ENCODE results near the gene XRCC5.

XRCC5 gene

DNA sequence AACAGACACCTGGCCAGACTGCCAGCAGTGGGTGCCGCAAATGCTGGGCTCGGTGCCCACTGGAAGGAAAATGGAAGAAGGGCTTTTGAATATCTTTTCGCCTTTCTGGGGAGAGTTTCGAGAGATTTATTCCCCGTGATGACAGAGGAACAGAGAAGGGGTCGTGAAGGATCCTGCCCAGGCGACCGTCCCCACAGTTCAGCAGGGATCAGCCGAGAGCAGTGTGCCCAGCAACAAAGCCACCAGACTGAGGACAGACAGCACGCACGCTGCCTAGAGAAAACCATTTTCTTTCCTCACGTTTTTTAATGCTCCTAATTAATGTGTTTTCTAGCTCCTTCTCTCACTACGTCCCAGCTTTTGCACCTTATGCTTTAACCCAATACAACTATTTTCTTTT lies 47.7 kb downstream of the XRCC5 start:
- no peak for DNase-seq (ENCODE audit: low read depth in 2 of 2)

DNA sequence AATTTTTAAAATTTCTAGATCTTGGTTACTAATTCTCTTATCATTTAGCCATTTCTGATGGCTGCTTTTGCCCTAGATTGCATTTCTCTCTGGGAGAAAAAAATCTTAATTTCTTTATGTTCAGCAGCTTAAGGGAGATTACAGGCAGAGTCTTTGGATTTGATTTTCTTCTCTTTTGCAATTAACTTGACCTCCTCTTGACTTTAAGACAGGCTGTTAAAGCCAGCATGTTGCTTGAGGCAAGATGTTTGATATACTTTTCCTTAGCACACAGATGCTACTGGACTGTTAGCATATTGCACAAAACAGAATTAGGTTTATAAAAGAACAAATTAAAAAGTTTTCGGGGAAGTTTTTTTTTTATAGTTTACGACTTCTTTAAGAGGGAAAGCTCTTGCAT lies 50.0 kb downstream of the XRCC5 start:
- DNase-seq (ENCODE audit: low read depth in 2 of 2) = no peak

DNA sequence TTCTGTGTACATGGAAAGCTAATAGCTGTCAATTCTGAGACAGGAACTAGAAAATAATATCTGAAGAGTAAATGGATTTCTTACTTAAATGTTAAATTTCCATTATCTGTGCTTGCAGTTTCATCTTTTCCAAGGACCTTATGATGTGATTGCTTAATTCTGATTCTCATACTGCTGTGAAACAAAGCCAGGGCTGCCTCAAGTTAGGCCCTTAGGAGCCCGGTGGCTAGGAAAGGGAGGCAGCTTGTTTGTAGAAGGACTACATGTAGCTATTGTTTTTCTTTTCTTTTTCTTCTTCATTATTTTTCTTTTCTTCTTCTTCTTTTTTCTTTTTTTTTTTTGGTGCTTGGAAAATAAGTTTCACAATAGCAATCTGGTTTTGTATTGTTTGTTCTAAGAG lies 50.5 kb downstream of the XRCC5 start:
- no peak for DNase-seq (ENCODE audit: low read depth in 2 of 2)

DNA sequence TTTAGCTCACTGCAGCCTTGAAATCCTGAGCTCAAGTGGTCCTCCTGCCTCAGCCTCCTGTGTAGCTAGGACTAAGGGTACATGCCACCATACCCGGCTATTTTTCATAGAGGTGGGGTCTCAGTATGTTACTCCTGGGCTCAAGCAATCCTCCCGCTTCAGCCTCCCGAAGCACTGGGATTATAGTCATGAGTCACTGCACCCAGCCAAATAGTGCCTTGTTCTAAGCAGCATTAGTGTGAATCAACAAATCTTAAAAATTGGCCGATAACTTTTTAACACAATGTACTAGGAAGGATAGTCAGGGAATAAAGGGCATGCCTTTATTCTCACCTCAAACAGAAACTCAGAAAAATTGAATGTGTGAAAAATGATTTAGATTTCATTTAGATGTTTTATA lies 51.6 kb downstream of the XRCC5 start:
- no peak for DNase-seq (ENCODE audit: low read depth in 2 of 2)

DNA sequence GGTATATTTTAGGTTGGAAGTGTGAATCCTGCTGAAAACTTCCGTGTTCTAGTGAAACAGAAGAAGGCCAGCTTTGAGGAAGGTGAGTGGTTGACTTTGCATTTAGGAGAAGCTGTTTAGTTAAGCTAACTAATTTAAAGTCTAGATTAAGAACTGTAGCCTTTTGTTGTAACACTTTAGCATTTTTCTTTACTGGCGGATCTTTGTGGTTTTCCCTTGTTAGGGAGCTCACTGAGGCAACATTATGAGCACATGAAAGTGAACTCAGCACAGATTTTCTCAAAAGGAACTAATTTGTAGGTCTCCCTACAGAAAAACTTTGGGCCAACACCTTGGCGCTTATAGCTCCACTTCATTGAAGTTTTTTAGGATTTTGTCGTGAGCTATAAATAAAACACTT lies 52.8 kb downstream of the XRCC5 start:
- DNase-seq (ENCODE audit: low read depth in 2 of 2) = no peak

DNA sequence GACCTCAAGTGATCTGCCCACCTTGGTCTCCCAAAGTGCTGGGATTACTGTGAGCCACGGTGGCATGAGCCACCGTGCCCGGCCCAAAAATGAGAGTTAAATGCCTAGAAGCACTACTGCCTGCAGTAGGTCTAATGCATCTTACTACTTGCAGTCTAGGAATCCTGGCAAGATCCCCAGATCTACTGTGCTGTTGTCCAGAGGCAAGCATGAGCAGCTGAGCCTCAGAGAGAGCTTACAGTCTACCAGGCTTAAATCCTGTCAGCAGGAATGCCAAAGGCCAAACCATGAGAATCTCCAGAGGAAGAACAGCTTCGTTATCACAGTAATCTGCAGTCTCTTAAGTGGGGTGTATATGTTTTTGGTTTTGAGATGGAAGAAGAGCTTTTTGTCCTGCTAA lies 54.4 kb downstream of the XRCC5 start:
- DNase-seq (ENCODE audit: low read depth in 2 of 2) = no peak

DNA sequence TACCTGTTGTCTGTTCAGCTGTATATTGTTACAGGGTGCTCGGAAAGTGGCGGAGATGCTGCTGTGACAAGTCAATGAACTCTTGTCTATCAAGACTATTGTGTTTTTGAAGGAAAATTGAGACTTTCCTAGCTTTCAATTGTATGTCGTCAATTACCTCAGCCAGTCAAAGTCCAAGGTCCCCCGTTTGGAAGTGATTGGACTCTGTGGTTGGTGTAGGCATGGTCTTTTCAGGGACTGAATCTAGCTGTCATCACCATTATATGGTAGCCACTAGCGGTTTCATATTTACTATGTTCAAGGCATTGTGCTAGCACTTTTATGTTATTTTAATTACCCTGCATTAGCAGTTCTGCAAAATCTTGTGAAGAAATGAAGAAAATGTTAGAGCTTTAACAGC lies 54.9 kb downstream of the XRCC5 start:
- no peak for DNase-seq (ENCODE audit: low read depth in 2 of 2)

DNA sequence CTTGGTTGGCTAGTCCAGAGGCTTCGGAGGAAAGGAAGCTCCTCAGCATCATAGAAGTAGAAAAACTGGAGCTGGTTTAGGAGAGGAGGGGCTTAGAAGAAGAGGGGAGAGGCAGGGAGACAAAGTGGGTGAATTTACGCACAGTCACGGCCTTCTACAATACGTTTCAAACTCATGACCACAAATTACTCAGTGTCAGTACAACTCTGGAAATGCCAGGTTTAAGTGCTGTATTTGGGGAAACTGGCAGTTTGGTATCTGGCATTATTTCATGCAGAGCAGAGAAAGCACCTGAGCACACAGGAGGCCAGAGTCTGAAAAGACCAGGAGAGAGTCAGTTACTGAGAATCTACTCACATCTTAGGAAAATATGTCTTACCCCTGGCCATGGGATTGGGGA lies 55.4 kb downstream of the XRCC5 start:
- no peak for DNase-seq (ENCODE audit: low read depth in 2 of 2)

DNA sequence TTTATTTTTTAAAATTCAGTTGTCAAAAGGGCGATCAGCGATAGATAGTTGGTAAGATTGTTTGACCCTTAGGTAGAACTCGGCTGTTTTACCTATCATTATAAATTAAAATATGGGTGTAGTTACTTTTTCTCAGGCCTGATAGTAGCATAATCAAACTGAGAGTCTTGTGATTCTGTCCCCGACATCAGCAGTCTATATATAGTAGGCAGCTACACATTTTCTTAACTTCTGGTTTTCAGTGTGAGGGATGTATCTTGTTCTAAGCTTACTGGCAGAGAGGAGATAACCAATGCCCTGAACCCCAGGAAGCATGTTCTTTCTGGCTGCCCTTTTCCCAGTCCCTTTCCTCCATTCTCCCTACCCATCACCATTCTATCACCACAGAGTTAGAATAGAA lies 56.6 kb downstream of the XRCC5 start:
- DNase-seq (ENCODE audit: low read depth in 2 of 2) = no peak

DNA sequence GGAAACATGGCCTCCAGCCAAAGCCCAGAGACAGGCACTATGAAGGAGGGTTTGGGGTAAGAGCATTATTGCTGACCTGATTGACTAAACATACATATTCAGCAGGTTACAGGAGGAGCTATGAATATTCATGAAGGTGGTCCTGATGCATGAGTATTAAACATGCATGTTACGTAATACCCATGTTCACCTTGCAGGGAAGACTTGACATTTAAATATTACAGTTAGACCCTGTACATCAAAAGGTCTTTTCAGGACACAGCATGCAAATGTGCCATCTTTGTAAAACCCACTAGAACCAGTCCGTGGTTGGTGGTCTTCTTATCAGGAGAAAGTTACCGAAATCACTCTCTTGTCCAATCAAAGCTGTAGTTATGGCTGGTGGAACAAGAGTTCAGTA lies 59.9 kb downstream of the XRCC5 start:
- no peak for DNase-seq (ENCODE audit: low read depth in 2 of 2)

DNA sequence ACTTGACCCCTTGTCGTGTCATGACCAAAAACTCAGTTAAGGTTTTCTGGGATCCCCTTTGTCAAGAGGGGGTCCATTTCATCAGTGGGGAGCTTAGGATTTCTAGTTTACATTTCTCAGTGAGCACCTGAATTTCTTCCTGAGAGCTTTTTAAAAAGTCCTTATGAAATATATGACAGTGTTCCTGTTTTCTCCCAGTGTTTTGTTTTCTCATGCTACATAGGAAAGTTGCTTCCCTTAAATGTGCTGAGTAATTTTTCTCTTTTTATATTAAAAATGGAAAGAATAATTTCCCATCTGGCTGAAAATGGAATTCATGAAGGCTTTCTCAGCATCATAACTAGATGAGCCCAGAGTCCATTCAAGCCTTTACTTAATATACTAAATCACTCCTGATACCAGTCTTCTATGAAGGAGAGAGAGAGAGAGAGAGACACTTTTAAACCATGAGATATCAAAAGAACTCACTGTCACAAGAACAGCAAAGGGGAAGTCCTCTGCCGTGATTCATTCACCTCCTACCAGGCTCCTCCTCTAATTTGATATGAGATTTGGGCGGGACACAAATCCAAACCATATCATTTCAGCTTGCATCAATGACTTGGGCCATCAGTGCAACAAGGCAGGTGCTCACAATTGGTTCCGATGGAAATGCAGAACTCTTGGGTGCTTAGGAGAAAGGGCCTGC lies 61.1 kb downstream of the XRCC5 start:
- no peak for DNase-seq (ENCODE audit: low read depth in 2 of 2)

DNA sequence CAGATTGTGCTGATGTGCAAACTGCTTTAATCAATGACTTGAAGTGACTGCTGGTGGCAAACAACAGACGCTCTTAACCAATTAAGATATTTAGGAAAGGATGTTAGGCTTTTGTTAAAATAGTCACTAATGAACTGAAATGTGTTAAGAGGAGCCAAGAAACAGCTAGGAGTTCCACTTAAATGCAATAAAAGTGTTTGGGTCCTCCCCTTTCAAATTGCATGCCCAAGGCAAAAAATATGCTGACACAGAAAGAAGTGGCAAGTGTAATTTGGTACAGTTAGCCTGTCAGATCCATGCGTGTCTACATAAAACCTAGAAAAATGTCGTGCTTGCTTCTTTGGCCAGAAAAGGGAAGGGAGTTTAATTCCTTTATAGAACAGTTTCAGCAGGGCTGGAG lies 61.9 kb downstream of the XRCC5 start:
- DNase-seq (ENCODE audit: low read depth in 2 of 2) = no peak

DNA sequence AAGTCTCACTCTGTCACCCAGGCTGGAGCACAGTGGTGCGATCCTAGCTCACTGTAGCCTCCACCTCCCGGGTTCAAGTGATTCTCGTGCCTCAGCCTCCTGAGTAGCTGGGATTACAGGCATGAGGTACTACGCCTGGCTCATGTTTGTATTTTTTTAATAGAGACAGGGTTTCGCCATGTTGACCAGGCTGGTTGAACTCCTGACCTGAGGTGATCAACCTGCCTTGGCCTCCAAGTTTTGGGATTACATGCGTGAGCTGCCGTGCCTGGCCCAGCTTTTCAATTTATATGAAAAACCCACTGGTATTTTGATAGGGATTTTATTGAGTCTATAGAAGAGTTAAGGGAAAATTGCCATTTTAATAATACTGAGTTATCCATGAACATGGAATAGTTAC lies 63.3 kb downstream of the XRCC5 start:
- no peak for DNase-seq (ENCODE audit: low read depth in 2 of 2)

DNA sequence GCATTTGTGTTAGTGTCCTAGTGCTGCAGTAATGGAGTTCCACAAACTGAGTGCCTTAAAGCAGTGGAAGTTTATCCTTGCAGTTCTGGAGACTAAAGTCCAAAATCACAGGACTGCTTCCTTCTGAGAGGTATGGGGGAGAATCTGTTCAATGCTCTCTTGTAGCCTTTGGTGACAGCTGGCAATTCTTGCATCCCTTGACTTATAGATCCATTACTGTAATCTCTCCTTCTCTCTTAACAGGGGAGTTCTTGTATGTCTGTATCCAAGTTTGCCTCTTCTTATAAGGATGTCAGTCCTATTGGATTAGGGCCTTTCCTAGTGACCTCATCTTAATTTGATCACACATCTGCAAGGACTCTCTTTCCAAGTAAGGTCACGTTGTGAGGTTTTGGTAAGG lies 69.9 kb downstream of the XRCC5 start:
- DNase-seq (ENCODE audit: low read depth in 2 of 2) = no peak

DNA sequence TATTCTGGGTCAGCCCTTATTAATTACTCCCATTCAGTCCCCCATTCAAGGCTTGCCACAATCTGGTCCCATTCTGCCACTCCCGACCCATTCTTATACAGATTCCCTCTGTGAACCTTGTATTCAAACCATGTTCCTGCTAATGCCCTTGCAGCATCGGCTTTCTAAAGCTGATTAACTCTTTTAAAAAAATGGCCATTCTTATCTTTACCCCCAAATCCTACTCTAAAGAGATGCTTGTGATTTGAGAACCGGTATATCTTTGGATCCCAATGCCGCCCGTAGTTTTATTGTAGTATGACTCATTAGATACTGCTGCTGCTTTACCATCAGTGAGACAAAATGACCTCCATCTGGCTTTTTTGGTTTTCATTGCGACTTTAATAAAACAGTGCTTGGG lies 72.2 kb downstream of the XRCC5 start:
- no peak for DNase-seq (ENCODE audit: low read depth in 2 of 2)

DNA sequence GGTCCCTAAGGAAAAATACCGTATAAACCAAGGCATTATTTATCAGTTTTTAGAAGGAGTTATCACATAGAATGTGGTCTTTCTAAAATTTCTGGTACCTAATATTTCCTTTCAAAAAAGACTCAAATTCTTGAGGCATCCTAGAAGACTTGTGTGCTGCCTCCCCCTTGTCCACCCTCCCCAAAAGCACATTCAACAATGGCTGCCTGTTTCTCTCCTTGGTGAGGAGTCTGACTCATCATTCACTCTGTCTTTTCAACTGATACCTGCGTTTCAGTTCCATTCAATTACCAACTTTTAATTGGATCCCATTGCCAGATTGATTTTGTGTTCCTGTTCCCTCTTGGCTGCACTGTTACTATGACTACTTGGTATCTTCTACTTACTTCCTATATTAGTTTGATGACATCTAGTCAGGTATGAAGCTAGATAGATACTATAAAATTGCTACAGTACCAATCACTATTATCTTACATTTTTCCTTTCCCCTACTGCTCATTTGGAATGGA lies 72.9 kb downstream of the XRCC5 start:
- no peak for DNase-seq (ENCODE audit: low read depth in 2 of 2)

DNA sequence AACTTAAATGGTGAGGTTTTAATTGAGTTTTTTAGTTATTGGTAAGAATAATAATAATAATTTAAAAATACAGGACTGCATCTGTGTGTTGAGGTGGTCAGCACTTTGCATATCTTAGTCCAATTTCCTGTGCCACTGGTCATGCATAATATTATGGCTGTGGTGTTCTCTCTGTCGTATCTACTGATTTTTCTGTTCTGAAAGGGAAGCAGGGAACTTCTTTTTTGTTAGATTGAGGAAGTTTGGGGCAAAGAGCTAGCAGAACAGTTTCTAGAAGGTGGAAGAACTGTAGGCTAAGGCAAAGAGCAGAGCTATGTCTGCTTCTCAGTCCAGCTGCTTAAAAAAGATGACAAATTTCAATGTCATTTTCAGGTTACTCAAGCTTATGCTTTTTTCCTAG lies 74.3 kb downstream of the XRCC5 start:
- DNase-seq (ENCODE audit: low read depth in 2 of 2) = no peak

DNA sequence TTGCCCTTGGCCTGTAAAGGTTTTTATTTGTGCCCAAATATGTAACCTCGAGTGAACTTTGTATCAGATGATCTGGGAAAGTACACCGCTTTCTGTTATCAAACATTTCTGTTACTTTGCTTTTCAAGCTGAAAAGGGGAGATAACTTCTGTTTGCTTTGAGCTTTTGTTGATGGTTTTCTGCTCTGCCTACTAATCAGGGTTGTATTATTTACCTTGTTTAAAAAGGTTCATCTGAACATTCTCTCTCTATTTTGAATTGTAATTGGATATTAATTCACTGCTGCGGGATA lies 79.4 kb downstream of the XRCC5 start:
- DNase-seq (ENCODE audit: low read depth in 2 of 2) = no peak

DNA sequence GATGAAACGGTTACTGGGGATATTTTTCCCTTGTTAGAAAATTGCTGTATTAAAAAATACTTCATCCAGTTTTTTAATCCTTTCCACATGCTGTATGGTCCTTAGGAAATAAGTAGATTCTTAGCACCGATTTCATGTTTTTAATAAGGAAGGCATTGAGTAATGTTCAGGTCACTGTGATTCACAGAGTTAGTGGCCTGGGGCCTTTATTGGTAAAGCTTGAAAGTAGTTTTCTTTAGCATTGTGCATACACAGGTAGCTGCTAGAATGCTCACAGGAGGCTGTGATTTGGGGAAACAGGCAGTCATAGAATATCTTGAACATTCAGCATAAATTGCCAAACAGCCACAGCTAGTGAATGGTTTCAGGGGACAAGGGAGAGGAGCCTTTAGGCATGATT lies 79.8 kb downstream of the XRCC5 start:
- DNase-seq (ENCODE audit: low read depth in 2 of 2) = no peak

DNA sequence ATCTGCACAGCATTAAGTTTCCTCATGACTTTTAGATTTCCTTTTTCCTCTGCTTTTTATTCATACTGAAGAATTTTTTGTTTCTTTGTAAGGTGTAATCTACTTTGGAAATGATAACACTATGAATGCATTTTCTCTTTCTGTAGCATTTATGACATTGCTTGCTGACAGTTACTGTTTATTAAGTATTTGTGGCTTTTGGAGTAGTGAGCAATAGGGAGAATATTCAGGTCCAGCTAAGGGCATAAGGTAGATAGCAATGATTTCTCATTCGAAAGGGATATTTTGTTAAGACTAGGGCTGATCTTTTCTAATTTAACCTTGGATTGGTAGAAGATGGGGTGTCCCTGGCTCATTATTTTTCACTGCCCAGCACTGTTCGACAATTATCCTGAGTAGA lies 80.3 kb downstream of the XRCC5 start:
- no peak for DNase-seq (ENCODE audit: low read depth in 2 of 2)

DNA sequence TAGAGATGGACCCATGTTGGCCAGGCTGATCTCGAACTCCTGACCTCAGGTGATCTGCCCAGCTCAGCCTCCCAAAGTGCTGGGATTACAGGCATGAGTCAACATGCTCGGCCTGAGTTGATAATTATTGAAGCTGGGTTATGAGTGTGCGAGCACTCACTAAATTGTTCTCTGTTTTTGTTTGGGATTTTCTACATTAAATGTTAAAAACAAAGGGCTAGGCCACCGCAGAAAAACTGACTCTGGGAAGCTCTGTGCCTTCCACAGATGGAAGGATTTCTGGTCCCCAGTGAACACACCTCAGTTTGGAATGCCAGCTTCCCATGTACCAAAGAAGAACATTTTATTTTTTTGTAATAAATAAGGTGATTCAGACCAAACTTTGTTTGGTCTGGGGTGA lies 83.0 kb downstream of the XRCC5 start:
- no peak for DNase-seq (ENCODE audit: low read depth in 2 of 2)

DNA sequence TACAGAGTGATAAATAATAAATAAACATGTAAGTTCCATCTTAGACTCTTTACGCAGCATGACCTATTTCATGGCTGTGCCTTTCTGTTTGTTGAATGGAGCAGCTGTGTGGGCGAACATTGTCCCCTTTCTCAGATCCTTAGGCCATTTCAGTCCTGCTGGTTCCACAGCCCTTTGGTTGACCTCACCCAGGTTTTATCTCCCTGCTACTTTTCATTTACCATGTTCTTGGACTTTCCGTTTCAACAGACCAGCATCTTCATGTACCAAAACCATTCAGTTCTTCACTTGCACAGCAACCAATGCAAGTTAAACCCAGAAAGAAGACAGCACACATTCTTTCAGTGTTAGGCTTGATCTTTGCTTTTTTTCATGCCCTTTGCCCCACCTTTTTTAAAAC lies 83.8 kb downstream of the XRCC5 start:
- DNase-seq (ENCODE audit: low read depth in 2 of 2) = no peak

DNA sequence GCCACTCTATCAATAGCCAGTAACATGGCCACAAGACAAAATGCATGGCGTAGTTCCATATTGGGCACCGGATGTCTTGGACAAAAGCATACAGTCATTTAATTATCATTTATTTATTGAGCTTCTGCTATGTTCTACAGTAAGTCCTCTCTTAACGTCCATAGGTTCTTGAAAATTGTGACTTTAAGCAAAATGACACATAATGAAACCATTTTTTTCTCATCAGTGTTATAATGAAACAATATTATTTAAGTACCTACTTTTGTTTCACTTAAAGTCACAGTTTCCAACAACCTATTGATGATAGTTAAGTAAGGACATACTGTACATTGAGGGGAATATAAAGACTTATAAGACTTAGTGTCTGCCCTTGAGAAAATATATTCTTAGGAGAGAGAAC lies 84.9 kb downstream of the XRCC5 start:
- DNase-seq (ENCODE audit: low read depth in 2 of 2) = no peak

DNA sequence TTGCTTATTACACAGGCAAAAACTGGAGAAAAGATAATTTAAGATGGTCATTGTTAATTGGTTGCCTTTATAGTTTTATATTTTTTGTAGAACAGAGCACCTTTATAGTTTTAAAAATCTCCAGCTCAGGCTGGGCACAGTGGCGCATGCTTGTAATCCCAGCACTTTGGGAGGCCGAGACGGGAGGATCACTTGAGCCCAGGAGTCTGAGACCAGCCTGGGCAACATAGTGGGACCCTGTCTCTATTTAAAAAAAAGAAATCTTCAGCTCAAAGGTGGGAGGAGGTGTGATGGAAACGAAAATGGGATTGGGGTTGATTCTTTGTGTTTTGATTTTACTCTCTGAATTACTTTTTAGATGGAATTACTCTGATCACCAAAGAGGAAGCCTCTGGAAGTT lies 85.4 kb downstream of the XRCC5 start:
- DNase-seq (ENCODE audit: low read depth in 2 of 2) = no peak

DNA sequence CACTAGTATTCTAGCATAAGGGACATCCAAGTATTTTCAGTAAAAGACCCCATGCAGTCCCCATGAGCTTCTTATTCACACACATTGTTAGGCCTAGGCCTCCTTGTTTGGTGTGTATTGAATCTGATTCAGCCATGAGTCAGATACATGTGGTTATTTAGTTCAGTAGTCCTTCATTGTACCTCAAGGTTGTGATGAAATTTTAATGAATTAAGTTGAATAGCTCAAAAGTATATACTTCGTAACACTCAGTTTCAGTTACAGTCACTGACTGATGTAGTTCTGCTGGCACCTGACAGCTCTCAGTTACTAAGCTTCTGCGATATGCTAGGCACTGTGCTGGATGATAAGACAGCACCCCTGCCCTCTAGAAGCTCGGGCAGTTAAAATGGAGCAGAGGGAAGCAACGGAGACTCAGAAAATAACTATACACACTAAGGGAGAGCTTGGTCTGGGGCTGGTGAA lies 86.4 kb downstream of the XRCC5 start:
- no peak for DNase-seq (ENCODE audit: low read depth in 2 of 2)

All from stimulated activated CD8-positive, alpha-beta memory T cell treated with anti-CD3 and anti-CD28 coated beads, Interleukin-7, amount 100 ng/mL, for 4 hours (primary cell).